GM18858 (cell line): ENCODE measurements around the gene WIPF2.

ENCODE experiments used
- ATAC-seq: cut with Tn5 transposase; IDR thresholded peaks from one replicate; pipeline ENCODE4 v1.9.1; 2021; ENCODE audit not compliant: unreplicated experiment

WIPF2 gene

DNA sequence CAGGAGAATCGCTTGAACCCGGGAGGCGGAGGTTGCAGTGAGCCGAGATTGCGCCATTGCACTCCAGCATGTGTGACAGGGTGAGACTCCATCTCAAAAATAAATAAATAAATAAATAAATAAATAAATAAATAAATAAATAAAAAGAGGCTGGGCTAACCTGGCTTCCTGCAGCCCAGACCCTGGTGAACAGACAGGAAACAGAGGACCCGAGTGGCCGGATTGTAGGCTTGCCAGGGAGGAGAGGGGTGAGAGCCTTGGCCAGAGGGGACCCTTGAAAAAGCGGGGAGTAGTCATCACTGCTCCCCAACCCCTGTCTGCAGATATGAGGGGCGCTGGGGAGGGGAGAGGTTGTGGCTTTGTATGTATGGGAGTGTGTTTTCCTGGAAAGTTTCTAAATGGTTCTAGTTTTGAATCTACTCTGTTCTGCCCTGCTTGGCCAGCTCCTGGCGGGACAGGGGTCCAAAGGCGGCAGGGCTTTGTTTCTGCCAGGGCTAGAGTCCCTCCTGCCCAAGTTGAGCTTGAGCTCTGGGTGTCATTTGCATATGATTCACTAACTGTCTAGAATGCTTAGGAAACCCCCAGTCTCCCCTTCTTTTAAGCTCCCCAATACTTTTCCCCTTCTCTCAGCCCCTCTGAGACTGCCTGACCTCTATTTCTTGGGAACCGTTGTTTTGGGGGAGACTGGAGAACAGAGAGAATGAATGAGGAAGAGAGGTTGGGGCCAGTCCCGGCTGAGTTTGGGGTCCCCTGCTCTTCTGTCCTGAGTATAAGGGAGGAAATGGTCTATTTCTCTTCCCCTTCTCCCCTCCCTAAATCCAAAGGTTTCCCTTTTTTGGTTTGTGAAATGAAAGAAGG, 106.3 kb downstream of the WIPF2 start:
- ATAC-seq = no peak

DNA sequence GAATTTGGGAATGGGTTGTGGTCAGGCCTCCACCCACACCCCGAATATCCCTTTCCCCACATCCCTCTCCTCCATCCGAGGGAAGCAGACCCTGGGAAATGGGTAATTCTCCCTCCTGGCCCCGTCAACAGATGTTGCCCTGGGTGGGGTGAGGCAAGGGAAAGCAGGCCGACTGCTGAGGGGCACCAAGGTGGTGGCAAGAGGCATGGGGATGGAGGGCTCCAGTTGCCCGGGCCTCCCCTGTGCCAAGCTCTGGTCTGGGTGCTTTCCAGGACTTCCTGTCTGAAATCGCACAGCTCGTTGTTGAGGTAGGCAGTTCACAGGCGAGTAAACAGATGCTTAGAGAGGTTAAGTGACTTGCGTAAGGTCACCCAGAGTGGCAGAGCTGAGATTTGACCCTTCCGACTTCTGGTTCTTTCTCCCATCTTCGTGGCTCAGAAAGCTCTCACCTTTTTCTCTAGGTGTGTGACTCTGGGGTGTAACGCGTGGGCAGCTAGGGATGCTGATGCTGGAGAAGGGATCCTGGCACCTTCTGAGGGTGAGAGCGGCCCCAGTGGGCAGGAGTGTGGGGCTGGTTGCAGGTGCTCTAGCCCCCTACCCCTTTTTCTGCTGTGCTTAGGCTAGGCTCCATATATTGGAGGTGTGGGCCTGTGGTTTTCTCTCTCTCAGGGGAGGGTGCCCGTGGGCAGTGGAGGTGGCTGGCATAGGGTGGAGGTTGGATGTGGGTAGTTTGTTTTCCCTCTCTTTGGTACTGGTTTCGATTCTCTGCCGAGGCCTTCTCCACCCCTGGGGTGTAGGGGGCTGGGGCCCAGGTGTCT, 107.1 kb downstream of the WIPF2 start:
- ATAC-seq = no peak

DNA sequence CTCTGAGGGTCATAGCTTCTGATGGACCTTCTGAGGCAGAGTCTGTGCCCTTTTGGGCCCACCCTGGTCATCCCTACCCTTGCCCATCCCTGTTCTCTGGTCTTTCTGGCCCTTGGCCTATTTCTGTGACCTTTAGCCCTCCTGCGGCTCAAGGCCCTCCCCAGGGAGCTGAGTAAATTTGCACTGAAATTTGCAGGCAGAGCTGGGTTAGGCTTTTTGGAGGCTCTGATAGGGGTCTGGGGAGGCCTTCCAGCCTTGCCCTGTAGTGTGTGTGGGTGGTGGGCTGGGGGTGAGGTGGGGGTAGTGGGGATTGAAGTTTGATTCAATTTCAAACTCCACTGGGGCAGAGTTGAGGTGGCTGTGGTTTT, 107.7 kb downstream of the WIPF2 start:
- ATAC-seq = no peak

DNA sequence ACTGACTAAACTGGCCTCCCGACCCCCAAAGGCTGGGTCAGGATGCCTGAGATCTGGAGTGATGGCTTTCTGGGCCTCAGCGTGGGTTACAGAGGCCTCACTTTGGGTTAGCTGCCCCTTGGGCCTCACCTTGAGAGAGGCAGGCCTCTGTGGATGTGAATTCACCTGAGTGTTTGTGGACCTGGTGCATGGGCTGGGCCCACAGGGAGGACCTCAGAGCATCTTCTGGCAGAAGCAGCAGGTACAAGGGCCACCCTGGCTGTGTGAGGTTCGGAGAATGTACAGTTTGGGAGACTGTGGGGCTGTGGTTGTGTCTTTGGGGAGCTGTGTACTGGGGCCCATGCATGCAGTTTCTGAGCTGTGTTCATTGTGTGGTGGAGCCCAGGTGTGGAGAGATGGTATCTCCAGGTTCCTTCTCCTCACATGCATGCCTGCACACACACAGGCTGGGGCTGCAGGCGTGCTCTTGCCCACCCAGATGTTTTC, 108.2 kb downstream of the WIPF2 start:
- ATAC-seq = no peak

DNA sequence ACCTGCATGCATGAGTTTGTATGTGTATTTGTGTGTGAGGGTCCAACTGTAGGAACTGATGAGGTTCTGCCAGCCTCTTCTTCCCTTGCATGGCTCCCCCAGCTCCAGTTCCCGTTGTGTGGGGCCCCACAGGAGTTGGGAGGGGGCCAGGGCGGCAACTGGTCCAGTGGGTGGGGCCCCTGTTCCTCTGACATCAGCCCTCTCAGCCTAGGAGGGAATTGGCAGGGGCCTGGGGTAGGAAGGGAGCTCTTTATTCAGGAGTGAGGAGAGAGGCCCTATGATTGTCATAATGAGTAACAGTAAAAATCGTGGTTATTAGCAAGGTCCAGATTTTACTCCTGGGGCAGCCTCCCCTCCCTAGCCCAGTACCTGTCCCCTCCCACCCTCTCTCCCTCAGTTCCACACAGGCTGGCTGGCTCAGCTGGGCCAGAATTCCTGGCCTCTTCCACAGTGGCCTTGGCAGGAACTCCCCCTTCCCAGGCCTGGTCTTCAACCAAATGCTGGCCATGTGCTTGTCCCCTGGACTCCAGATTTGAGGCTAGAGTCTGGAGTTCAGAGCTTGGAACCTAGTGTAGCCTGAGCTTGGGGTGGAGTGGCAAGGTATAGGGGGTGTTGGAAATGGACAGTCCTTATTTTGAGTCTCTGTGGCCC, 108.8 kb downstream of the WIPF2 start:
- ATAC-seq = no peak

DNA sequence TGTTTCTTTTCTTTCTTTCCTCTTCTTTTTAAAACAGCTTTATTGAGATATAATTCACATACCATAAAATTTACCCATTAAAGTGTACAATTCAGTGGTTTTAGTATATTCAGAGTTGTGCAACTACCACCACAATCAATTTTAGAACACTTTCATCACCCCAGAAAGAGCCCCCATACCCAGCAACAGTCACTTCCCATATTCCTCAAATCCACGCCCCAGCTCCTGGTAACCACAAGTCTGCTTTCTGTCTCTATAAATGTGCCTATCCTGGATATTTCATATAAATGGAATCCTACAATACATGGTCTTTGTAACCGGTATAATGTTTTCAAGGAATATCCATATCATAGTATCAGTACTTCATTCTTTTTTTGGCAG, 109.3 kb downstream of the WIPF2 start:
- ATAC-seq = no peak

DNA sequence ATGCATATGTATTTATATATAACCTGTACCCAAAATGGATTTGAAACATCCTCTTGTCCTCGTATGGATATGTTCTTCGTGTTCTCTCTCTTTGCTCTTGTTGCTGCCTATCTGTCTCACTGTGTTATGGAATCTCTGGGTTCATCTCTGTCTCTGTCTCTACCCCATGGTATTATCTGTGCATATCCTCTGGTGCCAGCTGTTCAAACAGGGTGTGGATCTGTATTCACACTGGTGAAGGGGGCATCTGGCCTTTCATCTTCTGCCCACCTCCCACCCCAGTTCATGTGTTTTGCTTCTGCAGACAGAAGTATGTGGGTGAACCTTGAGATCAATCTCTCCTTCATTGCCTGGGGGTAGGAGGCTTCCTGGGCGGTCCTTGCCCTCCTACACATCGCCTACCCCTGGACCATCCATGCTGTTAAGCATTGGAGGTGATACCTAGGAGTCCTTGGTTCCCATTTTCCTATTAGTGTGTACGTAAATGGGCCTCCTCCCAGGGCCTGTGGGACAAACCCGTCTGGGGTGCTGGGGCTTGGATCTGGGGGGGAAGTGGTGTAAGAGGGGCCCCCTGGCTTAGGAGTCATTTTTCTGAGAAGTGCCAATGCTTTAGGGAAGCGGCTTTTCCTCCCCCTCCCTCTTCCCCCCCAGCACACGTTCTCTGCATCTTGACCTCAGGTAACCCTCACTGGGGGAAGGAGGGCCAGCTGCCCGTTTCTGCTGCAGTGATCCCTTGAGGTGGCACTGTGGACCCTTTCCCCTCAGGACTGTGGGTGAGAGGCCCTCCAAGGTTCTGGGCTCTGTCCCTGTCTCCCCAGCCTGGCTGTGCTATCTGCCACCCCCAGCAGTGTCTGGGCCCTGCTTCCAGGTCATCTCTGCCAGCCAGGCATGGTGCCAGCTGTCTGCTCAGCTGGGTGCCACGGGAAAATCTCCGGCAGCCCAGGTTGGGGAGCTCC, 111.0 kb downstream of the WIPF2 start:
- no peak for ATAC-seq

DNA sequence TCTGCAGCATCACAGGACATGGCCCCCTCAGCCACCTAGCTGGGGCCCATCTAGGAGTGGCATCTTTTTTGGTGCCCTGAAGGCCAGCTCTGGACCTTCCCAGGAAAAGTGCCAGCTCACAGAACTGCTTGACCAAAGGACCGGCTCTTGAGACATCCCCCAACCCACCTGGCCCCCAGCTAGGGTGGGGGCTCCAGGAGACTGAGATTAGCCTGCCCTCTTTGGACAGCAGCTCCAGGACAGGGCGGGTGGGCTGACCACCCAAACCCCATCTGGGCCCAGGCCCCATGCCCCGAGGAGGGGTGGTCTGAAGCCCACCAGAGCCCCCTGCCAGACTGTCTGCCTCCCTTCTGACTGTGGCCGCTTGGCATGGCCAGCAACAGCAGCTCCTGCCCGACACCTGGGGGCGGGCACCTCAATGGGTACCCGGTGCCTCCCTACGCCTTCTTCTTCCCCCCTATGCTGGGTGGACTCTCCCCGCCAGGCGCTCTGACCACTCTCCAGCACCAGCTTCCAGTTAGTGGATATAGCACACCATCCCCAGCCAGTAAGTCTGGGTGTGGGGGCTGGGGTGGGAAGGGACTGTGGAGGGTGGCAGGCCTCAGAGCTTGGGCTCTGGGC, 111.9 kb downstream of the WIPF2 start:
- no peak for ATAC-seq

DNA sequence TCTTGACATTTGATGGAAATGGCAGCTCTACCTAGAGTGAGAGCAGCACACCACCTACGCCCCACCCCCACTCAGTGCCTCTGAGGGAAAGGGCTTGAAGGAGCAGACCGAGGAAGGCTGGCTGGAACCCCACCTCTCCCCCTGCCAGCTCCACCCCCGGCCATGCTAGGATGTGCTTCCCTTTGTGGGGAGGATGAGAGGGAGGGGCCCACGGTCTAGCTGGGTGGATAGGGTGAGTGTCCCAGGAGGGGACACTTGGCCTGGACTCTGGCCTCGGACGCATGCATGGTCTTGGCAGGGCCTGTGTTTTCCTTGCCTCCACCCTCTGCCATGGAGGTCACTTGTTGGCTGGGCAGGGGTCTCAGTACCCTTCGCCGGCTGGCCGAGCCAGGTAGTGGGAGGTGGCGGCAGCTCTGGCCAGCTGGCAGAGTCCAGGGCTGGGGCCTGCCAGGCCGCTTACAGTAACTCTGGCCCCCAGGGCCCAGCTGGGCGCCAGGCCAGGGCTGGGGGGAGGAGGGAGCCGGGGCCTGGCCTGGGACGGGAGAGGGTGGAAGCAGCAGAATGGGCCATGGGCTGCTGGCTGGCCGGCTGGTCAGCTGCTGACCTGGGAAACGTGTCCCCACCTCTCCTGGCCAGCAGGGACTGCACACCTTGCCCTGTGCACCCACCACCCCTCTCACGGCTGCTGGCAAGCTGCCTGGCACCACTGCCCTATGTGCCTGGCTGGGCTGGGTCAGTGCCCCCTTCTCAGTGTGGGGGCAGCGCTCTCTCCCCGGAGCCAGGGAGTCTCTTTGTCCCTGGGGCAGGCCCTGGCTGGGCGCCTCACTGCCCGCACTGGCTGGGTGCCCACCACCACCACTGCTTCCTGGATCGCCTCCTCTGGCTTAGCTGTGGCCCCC, 112.9 kb downstream of the WIPF2 start:
- no peak for ATAC-seq
